Tongue (tissue), 2 donors: ENCODE data around the gene DDX52. TPM values are rescaled to one million over a fixed set of nuclear protein-coding genes. Genes with fewer than 3 reads are reported as not detected.
A peak's percentile ranks its signal among the peaks of the same experiment; 100 is the strongest.
"Not testable (repeated sequence)": the region's sequence is repeated elsewhere in the genome, so short reads cannot be mapped to it uniquely, and the experiment has no call there.

ENCODE experiments used
- DNase-seq: peaks from one replicate; pipeline ENCODE4 v3.0.0-alpha.2; 2015
- total RNA-seq: library from RNA; depleted of rRNA; stranded (reverse); fragments of >200 nt; gene quantifications from one replicate; pipeline ENCODE4 v1.2.3, GENCODE V29; 2014

The DDX52 gene
- total RNA-seq, 1 donor from 2014 or later = 23.8 TPM

- DNase-seq = peak; percentile 21
Measured at GRCh38 chr17:37650419-37651003, 7.3 kb upstream of the DDX52 start.

- no peak for DNase-seq
Measured at GRCh38 chr17:37648555-37648954, 5.3 kb upstream of the DDX52 start.

- DNase-seq = no peak
Measured at GRCh38 chr17:37647856-37648255, 4.6 kb upstream of the DDX52 start.

GRCh38 chr17:37643869-37644268 is 623 bp upstream of the DDX52 start:
- DNase-seq = peak; percentile 7

- no peak for DNase-seq
Measured at GRCh38 chr17:37642681-37643080, 565 bp downstream of the DDX52 start.

GRCh38 chr17:37640015-37640414 is 3.2 kb downstream of the DDX52 start:
- no peak for DNase-seq

- no peak for DNase-seq
Measured at GRCh38 chr17:37637956-37638355, 5.3 kb downstream of the DDX52 start.

- not testable (repeated sequence) for DNase-seq
Measured at GRCh38 chr17:37616430-37616829, 26.8 kb downstream of the DDX52 start.

- DNase-seq = no peak
Measured at GRCh38 chr17:37614823-37615222, 28.4 kb downstream of the DDX52 start.

GRCh38 chr17:37614391-37614790 is 28.9 kb downstream of the DDX52 start:
- DNase-seq = no peak

- no peak for DNase-seq
Measured at GRCh38 chr17:37610971-37611370, 32.3 kb downstream of the DDX52 start.

GRCh38 chr17:37610041-37610420 is 33.2 kb downstream of the DDX52 start:
- DNase-seq = not testable (repeated sequence)

GRCh38 chr17:37609170-37610040 is 33.8 kb downstream of the DDX52 start, which contains the start of gene SYNRG:
SYNRG (minus strand) TSS chr17:37609418; CDS start chr17:37609355, 63 bp downstream.
- peak; percentile 98 for DNase-seq

GRCh38 chr17:37608351-37609169 is 34.7 kb downstream of the DDX52 start:
- peak; percentile 75 for DNase-seq

GRCh38 chr17:37607637-37608331 is 35.5 kb downstream of the DDX52 start:
- DNase-seq = no peak

GRCh38 chr17:37605813-37606505 is 37.3 kb downstream of the DDX52 start:
- DNase-seq = no peak

- DNase-seq = no peak
Measured at GRCh38 chr17:37605081-37605480, 38.2 kb downstream of the DDX52 start.

GRCh38 chr17:37604556-37604955 is 38.7 kb downstream of the DDX52 start:
- no peak for DNase-seq

GRCh38 chr17:37598145-37598544 is 45.1 kb downstream of the DDX52 start:
- no peak for DNase-seq

- DNase-seq = no peak
Measured at GRCh38 chr17:37592291-37592690, 51.0 kb downstream of the DDX52 start.

GRCh38 chr17:37585066-37585465 is 58.2 kb downstream of the DDX52 start:
- no peak for DNase-seq

GRCh38 chr17:37576281-37576680 is 67.0 kb downstream of the DDX52 start:
- no peak for DNase-seq
